Activated T-cell treated with anti-CD3 and anti-CD28 coated beads for 1 hour (primary cell): ENCODE data around the gene OSCP1.

ENCODE experiments used
- DNase-seq: peaks from one replicate; pipeline ENCODE4 v3.0.0-alpha.2; 2020; ENCODE audit warnings: low read depth

Gene OSCP1

DNA sequence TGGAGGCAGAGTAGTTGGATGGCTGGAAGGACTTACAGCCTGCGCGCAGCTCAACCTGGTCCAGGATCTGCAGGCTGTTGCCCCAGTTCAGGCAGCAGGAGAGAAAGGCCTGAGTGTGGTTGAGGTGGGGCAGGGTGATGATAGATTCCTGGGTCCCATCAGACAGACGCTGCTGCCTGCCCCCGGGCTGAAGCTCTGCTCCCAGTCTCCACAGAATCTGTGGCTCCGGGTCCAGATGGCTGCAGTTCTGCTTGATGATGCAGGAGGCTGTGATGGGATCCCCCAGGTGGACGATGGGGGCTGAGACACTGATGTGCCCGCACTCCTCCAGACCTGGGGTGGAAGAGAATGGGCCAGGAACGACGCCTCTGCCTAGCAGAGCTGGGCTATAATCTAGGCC is 25.1 kb upstream of the OSCP1 start:
- no peak for DNase-seq

- DNase-seq = no peak
Measured at GRCh38 chr1:36472656-36473055, 22.4 kb upstream of the OSCP1 start.

- DNase-seq = no peak
Measured at GRCh38 chr1:36471830-36472641, 21.8 kb upstream of the OSCP1 start.

- no peak for DNase-seq
Measured at GRCh38 chr1:36469163-36469562, 18.9 kb upstream of the OSCP1 start.

DNA sequence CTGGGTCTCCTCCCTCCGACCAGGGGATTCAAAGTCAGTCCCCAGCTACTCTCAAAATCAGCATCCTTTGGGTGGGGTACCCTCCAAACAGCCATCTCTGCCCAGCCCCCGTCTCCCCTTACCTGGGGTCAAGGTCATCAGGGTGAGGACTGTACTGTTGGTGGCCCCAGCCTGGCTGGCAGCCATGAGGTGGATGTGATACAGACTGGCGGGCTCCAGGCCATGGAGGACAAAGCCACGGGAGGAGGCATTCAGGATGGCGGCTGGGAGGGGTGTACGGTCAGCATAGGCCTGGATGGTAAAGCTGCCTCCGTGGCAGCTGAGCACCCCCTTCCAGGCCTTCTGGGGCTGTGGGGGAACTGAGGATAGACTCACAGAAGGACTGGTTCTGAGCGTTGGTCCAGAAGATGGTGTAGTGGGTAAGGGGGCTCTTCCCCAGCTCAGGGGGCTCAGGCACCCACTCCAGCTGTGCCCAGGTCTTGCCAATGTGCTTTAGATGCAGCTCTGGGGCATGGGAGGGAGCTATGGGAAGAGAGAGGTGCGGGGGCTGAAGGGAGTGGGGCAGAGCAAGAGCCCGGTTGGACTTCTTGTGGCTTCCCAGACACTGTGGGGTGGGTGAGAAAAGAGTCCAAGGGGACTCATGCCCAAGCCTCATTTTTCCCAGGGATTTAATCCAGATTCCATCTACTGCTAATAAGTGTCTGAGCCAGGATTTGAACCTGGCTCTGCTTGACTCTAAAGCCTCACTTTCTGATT is 17.6 kb upstream of the OSCP1 start:
- DNase-seq = no peak

DNA sequence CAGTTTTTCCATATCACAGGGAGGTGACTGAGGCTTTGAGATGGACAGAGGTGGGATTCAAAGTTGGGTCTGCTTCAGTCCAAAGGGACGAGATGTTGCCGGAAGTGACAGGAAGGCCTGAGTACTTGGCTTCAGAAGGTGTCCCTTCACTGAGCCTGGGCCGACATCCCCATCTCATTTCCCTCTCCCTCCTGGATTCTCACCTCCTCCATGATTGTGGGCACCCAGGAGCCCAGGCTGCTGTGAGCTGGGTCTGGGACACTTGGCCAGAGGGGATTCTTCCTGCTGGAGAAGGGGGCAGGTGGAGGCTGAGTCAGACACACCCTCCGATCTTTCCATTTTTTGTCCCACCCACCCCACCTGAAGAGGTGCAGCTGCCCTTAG is 16.8 kb upstream of the OSCP1 start:
- DNase-seq = no peak

- DNase-seq = no peak
Measured at GRCh38 chr1:36466370-36467026, 16.2 kb upstream of the OSCP1 start.

- no peak for DNase-seq
Measured at GRCh38 chr1:36465731-36466369, 15.6 kb upstream of the OSCP1 start.

DNA sequence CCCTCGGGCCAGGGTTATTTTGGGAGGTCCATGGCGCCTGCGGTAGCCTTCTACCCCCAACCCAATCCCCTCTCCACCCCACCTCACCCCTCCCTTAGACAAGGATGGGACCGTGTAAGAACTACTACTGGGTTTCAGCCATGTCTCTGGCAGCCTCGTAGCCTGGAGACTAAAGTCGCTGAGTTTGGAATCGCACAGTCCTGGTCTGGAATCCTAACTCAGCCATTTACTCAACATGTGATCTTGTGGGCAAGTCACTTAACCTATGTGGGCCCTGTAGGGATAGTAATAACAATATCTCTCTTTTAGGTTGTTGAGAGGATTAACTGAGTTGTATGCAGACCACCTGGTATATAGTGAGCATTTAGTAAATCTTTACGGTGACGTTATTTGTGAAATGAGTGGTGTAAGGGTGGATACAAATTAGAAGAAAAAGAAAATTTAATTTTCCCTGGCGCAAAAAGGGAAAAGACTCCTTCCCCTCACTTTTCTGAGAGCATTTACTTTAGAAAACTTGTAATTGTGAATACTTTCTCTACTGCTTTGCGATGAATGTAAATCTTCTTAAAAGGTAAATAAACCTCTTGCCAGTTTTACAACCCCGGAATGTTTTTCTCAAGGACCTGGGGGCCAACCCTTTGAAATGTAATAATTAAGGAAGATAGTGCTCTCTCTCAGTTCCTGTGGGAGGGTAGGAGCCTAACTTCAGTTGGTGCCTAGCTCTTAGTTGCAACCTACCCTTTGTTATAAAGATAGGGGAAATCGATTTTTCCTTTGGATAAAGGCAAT is 14.5 kb upstream of the OSCP1 start:
- no peak for DNase-seq

DNA sequence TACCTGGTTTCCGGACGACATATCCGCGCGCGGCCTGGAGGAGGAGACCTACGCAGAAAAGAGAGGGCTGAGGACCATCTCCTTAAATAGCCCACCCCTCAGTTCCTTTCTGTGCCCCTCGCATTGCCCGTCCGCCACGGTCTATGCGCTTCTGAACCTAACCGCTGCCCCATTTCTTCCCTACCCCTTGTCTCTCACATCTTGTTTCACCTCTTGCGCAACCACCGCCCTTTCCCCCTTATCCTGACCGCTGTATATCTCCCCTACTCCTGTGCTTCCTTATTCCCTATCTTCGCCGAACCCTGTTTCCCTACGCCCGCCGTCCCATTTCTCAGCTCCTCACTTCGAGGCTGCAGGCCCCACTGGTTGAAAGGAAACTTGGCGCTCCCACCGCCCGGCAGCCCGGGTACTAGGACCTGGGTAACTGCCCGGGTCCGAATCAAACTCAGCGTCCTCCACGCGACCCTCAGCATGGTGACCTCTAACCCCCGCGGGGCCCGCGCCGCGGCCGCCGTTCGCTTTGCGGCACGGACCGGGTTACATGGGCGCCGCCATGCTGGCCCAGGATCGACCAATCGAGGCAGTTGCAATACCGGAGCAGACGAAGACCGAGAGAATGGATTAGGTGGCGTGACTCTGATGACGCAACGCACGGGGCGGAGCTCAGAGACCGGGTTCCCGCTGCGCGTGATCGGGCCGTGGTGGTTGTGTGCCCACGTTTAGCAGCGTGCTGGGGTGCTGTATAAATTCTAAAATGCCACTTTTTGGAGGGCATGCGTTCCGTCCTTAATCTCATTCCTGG is 13.8 kb upstream of the OSCP1 start, which contains the start of gene MRPS15:
TSS of gene MRPS15 (minus strand) at position 582 of the 802 bp plus-strand sequence. CDS start at position 473, 109 bp downstream.
- DNase-seq = peak; percentile 90

- DNase-seq = no peak
Measured at GRCh38 chr1:36463463-36463802, 13.2 kb upstream of the OSCP1 start.

DNA sequence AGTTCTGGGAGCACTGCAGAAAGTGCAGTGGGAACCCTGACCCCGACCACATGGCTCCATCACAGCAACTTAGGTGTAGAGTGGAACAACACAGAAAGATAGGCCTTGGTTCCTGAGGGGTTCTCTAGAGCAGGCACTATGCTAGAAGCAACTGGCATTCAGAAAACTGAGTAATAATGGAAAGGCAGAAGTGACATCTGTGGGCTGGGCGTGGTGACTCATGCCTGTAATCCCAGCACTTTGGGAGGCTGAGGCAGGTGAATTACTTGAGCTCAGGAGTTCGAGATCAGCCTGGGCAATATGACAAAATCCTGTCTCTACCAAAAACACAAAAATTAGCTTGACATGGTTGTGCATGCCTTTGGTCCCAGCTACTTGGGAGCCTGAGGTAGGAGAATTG is 8.7 kb upstream of the OSCP1 start:
- no peak for DNase-seq

DNA sequence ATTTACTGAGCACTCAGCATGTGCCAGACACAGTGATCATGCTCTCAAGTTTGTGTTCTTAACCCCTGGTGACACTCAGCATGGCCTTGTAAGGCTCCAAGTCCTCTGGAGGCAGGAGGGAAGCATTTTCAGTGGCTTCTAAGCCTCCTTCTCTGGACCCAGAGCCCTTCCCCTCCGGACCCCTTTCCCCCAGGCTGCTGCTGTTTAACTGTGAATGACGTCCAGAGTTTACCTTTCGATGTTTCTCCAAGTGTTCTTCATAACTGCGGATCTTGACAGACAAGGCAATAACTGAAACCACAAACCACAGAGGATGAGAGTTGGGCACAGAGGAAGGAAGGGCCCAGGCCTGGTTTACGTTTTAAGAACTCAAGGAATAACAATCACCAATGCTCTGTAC is 7.4 kb upstream of the OSCP1 start:
- DNase-seq = no peak

- no peak for DNase-seq
Measured at GRCh38 chr1:36456391-36456928, 6.2 kb upstream of the OSCP1 start.

DNA sequence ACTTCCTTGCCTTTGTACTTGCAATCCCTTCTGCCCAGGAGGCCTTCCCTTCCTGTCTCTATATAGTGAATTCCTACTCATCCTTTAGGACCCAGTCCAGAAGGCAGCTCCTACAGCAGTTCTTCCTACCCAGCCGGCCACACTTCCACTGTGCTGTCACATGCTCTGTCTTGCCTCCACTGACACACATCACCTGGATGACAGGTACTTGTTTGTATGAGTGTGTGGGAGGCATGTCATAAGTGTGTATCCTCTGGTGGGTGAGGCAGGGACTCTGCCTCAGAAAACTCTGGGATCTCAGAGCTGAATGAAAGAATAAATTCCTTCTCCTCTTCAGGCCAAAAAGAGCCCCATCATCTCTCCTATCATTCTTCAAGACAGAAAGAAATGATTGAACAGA is 5.1 kb upstream of the OSCP1 start:
- DNase-seq = no peak

DNA sequence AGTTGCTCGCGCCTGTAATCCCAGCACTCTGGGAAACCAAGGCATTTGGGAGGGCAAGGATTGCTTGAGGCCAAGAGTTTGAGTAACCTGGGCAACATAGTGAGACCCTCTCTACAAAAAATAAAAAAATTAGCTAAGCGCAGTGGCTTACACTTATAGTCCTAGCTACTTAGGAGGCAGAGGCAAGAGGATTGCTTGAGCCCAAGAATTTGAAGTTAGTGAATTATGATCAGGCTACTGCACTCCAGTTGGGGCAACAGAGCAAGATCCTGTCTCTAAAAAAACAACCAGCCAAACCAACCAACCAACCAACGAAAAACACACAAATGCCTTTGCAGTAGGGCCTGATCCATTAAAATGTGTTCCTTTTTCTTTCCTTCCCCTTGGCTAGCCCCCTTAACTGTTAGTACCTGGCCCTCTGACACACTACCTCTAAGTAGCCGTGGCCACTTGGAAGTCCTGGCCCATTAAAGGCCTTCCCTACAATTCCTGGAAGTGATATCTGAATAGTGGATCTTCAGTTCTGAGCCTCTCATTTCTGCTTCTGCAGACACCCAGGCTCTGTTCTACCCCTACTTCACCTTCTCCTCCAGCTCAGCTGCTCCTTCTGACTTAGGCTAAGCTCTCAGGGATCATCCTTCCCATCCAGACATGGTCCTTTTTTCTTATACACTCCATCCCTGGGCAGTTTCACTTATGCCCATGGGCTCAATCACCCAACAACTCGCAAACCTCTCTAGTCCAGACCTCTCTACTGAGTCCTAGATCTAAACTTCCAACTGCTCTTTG is 3.5 kb upstream of the OSCP1 start:
- no peak for DNase-seq

DNA sequence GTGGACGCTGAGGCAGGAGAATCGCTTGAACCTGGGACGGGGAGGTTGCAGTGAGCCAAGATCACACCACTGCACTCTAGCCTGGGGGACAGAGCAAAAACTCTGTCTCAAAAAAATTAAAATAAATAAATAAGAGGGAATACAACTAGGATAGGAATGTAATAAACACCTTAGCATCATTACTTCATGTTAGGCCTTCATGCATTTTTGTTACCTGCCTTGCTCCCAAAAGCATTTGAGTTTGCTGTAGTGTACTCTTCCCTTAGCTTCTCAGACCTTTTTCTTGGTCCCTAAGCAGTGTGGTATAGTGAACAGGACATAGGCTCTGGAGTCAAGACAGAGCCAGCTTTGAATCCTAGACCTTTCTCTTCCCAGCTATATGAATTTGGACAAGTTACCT is 2.8 kb upstream of the OSCP1 start:
- no peak for DNase-seq

DNA sequence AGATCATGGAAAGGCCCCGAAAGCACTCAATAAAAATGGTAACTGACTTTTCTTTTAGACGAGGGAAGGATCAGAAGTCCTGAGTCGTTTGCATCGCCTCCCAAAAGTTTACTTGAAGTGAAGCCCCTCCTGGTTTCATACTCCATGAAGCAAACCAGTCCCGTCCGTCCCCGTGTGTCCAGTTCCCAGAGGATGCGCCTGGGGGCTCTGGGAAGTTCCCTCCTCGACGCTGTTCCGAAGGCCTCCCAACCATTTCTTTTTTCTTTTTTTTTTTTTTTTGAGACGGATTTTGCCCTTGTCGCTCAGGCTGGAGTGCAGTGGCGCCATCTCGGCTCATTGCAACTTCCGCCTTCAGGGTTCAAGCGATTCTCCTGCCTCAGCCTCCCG is 661 bp upstream of the OSCP1 start:
- no peak for DNase-seq

- no peak for DNase-seq
Measured at GRCh38 chr1:36448530-36449056, 1.7 kb downstream of the OSCP1 start.

- no peak for DNase-seq
Measured at GRCh38 chr1:36447450-36447849, 2.8 kb downstream of the OSCP1 start.
